Tibial nerve (tissue), 4 donors: ENCODE data around the gene CDH24. TPM values are rescaled to one million over a fixed set of nuclear protein-coding genes. Genes with fewer than 3 reads are reported as not detected.

Experiments used
- DNase-seq, 2 donors: peaks; one replicate each; pipeline ENCODE4 v3.0.0-alpha.2; 2019; ENCODE audit warnings: low spot score in 2 of 2
- H3K27ac ChIP-seq, 4 donors: fragments of 200-600 bp; sonication (generic) in 3 of 4; one replicate each; pipeline ENCODE4 v1.5.1; 2017 to 2019; ENCODE audit warnings: mild to moderate bottlenecking in 1 of 4
- H3K27me3 ChIP-seq, 2 donors: fragments of 200-600 bp; sonication (generic) in 1 of 2; one replicate each; pipeline versions ENCODE4 v1.5.1 to v1.6.0; 2017 to 2019
- H3K36me3 ChIP-seq, 3 donors: fragments of 200-600 bp; sonication (generic); one replicate each; pipeline ENCODE4 v1.5.1; 2018 to 2019
- H3K4me1 ChIP-seq, 4 donors: fragments of 200-600 bp; sonication (generic) in 3 of 4; one replicate each; pipeline ENCODE4 v1.5.1; 2017 to 2019
- H3K4me3 ChIP-seq, 4 donors: fragments of 200-600 bp; sonication (generic) in 3 of 4; one replicate each; pipeline ENCODE4 v1.5.1; 2017 to 2019; ENCODE audit warnings: mild to moderate bottlenecking in 1 of 4, moderate library complexity in 1 of 4
- H3K9me3 ChIP-seq, 4 donors: fragments of 200-600 bp; sonication (generic) in 3 of 4; one replicate each; pipeline ENCODE4 v1.5.1; 2017 to 2019
- CTCF ChIP-seq, 5 experiments: fragments of 200-600 bp in 3 of 5; fragments of 450-650 bp in 2 of 5; sonication (generic) in 3 of 5; IDR thresholded peaks; one replicate each; pipeline ENCODE4 v1.5.1; 2016 to 2019; ENCODE audit warnings: antibody characterized with exemption in 5 of 5, mild to moderate bottlenecking in 3 of 5, moderate library complexity in 2 of 5
- EP300 ChIP-seq, 2 donors: sonication (generic); formaldehyde crosslinking; IDR thresholded peaks; one replicate each; pipeline ENCODE4 v1.6.1; 2017; ENCODE audit warnings: antibody characterized with exemption in 2 of 2, mild to moderate bottlenecking in 1 of 2
- POLR2A ChIP-seq, 2 donors: fragments of 450-650 bp; IDR thresholded peaks; one replicate each; pipeline ENCODE4 v1.6.1; 2017; ENCODE audit warnings: antibody characterized with exemption in 2 of 2, mild to moderate bottlenecking in 2 of 2, moderate library complexity in 2 of 2
- WGBS, 2 donors: methylation state at CpG; one replicate each; pipeline ENCODE4 v1.1.5; 2018; 5-methylcytosine and 5-hydroxymethylcytosine counted together
- total RNA-seq, 4 donors: library from RNA; depleted of rRNA; stranded (reverse); fragments of >200 nt; gene quantifications; one replicate each; pipeline ENCODE4 v1.1.0, GENCODE V29; 2016

CDH24 gene
- total RNA-seq, 4 donors from 2014 or later: 3.9 to 11.1 (median 6.0) TPM

GRCh38 chr14:23045419-23046357 is 11.6 kb downstream of the CDH24 start:
- Histone ChIP-seq H3K9me3 (no peaks in the 10 kb centered on the region), H3K4me1 (no peaks in the 10 kb centered on the region), H3K27me3 (no peaks in the 10 kb centered on the region), H3K27ac (no peak overlapping the region), H3K4me3 (no peak overlapping the region), H3K36me3 (no peaks in the 10 kb centered on the region)
- no peak for TF ChIP-seq CTCF (IDR thresholded peaks at IDR 0.05)
- TF ChIP-seq EP300 (IDR thresholded peaks at IDR 0.05): no peak
- no peak for TF ChIP-seq POLR2A (IDR thresholded peaks at IDR 0.05)
- WGBS, 2 donors: 78 to 83% methylated on average over 13 of the region's 13 CpGs
- DNase-seq: no peak

- Histone ChIP-seq H3K36me3 (no peaks in the 10 kb centered on the region), H3K27ac (no peak overlapping the region), H3K4me1 (no peaks in the 10 kb centered on the region), H3K4me3 (no peak overlapping the region), H3K9me3 (no peaks in the 10 kb centered on the region), H3K27me3 (no peaks in the 10 kb centered on the region)
- no peak for TF ChIP-seq EP300 (IDR thresholded peaks at IDR 0.05)
- no peak for TF ChIP-seq POLR2A (IDR thresholded peaks at IDR 0.05)
- TF ChIP-seq CTCF (IDR thresholded peaks at IDR 0.05): no peak
- DNase-seq: no peak
- 84 to 87% methylated on average over 8 of the region's 8 CpGs for WGBS, 2 donors
Measured at GRCh38 chr14:23044840-23045239, 12.5 kb downstream of the CDH24 start.

DNA sequence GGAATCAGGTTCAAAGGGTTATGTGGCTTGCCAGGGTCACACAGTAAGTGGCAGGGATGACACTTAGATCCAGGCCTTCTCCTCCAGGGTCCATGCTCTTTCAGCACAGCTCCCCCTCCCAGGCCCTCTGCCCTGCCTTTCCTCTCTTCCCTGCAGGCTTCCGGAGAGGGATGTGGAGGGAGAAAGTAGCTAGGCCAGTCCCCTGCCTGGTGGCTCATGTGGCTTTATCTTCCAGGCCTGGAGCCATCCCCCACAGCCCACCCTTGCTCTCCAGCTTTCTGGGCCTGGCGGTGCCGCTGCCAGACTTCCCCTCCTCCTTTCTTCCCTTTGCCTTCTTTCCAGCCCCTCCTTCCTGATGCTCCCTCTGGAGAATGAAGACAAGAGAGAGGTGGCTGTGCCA is 13.6 kb downstream of the CDH24 start:
- Histone ChIP-seq H3K9me3 (no peaks in the 10 kb centered on the region), H3K4me3 (no peak overlapping the region), H3K27me3 (no peaks in the 10 kb centered on the region), H3K36me3 (no peaks in the 10 kb centered on the region), H3K4me1 (no peaks in the 10 kb centered on the region), H3K27ac (no peak overlapping the region)
- 57 to 59% methylated on average over 3 of the region's 3 CpGs for WGBS, 2 donors
- no peak for DNase-seq
- TF ChIP-seq CTCF (IDR thresholded peaks at IDR 0.05) (no peak), POLR2A (IDR thresholded peaks at IDR 0.05) (no peak), EP300 (IDR thresholded peaks at IDR 0.05) (no peak)

DNA sequence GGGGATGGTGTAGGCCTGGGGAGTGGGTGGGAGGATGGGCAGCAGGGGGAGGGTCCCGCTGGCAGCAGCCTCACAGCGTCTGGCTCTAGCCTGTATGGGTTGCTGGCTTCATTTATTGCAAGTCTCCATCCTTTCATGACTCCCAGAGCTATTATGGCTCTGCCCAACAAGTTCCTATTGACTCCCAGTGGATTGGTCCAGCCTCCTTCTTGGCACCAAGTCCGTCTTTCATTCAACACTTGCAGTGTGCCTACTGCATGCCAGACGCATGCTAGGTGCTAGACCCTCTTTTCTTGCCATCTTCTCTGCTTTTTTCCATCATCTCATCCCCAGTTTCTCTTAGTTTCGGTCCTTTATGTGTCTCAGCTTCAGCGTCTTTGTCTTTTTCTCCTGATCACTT is 14.2 kb downstream of the CDH24 start:
- Histone ChIP-seq H3K4me3 (no peak overlapping the region), H3K9me3 (no peaks in the 10 kb centered on the region), H3K36me3 (no peaks in the 10 kb centered on the region), H3K27ac (no peak overlapping the region), H3K27me3 (no peaks in the 10 kb centered on the region), H3K4me1 (no peaks in the 10 kb centered on the region)
- TF ChIP-seq EP300 (IDR thresholded peaks at IDR 0.05): no peak
- no peak for TF ChIP-seq POLR2A (IDR thresholded peaks at IDR 0.05)
- TF ChIP-seq CTCF (IDR thresholded peaks at IDR 0.05): no peak
- 66 to 72% methylated on average over 6 of the region's 6 CpGs for WGBS, 2 donors
- DNase-seq: no peak

GRCh38 chr14:23042162-23042965 is 15.0 kb downstream of the CDH24 start, which contains the start of gene PSMB11:
Gene PSMB11, plus strand, starts transcription at chr14:23042212. Its CDS starts 14 bp downstream, at chr14:23042226.
- WGBS, 2 donors: 92 to 97% methylated on average over 29 to 30 of the region's 36 CpGs
- H3K4me3 ChIP-seq: no peak within 1 kb of the TSS
- no peak for DNase-seq
- H3K36me3 ChIP-seq: no peaks in the 10 kb centered on the region
- no peaks in the 10 kb centered on the region for H3K4me1 ChIP-seq
- TF ChIP-seq POLR2A (IDR thresholded peaks at IDR 0.05): no peak
- TF ChIP-seq CTCF (IDR thresholded peaks at IDR 0.05): no peak
- no peak for TF ChIP-seq EP300 (IDR thresholded peaks at IDR 0.05)
- no peaks in the 10 kb centered on the region for H3K9me3 ChIP-seq
- no peak within 1 kb of the TSS for H3K27ac ChIP-seq
- H3K27me3 ChIP-seq: no peaks in the 10 kb centered on the region
